Activated gamma-delta T cell treated with Interleukin-2 at 50 U/mL for 16 hours (primary cell): ENCODE measurements around the gene CRYBB3.

Experiments used
- DNase-seq: peaks from one replicate; pipeline ENCODE4 v3.0.0-alpha.2; 2020

Gene CRYBB3

GRCh38 chr22:25199731-25200520 is at the start of gene CRYBB3:
Gene CRYBB3 (plus strand): TSS chr22:25199858. CDS start chr22:25201397, 1,539 bp downstream.
- DNase-seq: no peak

DNA sequence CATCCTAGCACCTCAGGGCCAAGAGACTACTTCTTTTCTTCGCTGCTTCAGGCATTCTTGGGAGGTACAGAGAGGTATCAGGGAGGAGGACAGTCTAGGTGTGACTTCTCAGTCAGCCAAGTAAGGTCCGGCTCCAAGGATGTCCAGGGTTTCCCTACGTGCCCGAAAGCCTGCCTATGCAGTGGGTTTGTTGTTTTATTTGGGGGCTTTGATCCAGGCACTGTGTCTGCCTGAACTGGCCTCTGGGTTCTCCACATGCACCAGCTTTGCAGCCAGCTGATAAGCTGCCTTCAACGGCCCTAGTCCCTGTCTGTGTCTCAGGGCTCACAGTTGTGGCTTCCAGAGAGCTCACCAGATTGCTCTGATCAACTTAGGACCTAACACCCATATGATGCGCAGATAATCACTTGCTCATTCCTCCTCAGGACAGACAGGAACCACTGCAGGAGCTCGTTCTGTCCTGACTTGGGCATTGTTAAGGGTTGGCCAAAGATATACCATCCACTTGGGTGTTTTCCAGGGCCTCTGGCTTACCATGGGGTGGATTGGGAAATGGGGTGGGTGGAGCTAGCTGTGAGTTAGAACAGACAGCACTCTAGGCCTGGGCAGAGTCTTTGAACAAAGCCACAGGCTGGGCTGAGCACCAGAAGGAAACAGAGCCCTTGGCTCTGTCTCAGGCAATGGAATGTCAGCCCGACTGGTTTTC is 45.5 kb upstream of the CRYBB3 start:
- DNase-seq: no peak

DNA sequence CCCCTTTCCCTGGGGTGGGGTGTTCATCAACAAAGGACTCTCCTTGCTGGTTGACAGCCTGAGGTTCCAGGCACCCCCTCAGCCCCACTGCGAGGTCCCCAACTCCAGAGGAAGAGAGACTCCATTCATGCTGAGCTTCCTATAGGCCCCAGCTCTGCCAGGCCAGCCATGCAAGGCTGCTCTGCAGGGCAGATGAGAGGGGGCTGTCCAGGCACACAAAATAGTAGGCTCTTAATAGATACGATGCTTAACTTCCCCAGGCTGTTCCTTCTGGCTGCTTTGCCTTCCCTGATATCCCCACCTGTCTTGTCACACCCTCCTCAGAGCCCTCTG is 45.0 kb upstream of the CRYBB3 start:
- no peak for DNase-seq

DNA sequence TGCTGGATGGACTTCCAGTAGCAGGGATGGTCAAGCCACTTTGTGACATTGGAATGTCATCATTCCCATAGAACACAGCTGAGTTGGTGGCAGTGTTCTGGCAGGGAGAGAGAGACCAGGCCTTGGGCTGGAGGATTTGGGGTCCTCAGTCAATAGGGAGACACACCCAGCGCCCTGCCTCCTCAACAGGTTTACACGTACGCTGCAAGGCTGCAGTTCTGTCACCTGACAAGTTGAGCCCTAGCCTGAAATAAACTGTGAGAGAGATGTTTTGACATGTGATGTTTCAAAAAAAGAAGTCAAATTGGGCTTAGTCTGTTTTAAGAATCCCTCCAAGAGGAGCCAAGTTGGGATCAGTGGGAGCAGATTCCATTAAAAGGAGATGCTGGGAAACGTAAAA is 42.9 kb upstream of the CRYBB3 start:
- DNase-seq: no peak

GRCh38 chr22:25159028-25159427 is 40.6 kb upstream of the CRYBB3 start:
- no peak for DNase-seq

- no peak for DNase-seq
Measured at GRCh38 chr22:25160120-25160996, 39.3 kb upstream of the CRYBB3 start.

DNA sequence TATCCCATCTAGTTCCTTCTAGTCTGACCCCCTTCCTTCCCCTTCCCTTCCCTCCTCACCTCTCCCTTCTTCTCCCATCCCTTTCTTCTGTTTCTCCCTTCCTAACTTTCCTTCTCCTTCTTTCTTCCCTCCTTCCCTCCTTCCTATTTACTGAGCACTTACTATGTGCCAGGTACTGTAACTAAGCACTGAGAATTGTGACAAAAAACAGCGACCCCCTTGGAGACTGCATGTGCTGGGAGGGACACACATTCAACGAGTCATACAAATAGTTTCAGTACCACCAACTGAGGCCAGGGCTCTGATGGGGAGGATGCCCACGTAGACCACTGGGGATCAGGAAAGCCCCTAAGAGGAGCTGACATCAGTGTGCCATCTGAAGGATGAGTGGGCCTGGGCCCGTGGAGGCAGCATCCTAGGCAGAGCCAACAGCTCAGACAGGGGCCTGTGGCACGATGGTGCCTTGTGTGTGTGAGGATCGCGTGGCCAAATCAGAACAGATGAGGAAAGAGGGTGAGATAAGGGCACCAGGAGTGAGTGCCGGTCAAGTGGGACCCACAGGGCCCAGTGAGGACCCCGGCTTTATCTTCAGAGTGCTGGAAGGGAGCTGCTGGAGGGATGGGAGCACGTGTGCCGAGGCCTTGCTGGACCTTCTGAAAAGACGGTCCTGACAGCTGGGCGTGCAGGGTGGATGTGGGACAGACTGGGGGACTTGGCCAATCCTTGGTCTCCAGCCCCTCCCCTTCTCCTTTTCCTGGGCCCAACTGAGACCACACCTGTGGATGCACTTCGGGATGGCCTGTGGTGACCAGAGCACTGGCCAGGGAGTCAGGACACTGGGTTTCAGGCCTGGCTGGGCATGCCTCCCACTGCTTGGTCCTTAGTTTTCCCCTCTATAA is 38.4 kb upstream of the CRYBB3 start:
- no peak for DNase-seq

DNA sequence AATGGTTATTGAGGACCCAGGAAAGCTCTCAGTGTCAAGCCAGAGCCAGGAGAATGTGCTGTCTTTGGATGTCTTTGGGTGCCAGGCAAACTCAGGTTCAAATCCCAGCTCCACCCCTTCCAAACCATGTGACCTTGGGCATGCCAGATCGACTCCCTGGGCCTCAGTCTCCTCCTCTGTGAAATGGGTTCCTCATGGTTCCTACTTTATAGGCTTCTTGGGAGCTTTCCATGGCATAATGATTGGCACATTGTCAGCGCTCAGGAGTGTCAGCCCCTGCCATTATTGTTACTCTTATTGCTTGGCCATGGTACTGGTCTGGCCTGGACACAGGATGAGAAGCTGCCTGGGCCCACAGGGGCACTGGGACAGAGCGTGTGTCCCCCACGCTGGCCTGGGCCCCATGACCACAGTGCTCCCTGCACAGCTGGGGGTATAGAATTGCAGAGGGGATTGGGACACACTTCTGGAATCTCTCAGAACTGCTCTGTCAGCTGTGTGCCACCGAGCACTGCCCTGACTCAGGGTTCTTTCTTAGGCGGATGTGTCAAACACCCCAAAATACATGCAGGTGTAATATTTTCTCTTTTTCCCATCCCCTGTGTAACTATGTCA is 37.6 kb upstream of the CRYBB3 start:
- no peak for DNase-seq

DNA sequence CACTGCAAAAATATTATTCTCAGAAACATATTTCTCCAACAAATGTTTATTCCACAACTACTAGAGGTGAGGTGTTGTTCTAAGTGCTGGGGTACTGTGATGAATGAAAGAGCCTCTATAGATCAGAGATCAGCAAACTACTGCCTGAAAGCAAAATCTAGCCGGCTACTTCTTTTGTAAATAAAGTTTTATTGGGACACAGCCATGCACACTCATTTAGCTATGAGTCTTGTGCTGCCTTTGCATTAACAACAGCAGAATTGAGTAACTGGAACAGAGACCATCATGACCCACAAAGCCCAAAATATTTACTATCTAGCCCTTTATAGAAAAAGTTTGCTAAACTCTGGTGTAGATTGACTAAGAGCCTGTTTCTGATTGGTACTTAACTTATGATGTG is 37.1 kb upstream of the CRYBB3 start:
- DNase-seq: no peak

DNA sequence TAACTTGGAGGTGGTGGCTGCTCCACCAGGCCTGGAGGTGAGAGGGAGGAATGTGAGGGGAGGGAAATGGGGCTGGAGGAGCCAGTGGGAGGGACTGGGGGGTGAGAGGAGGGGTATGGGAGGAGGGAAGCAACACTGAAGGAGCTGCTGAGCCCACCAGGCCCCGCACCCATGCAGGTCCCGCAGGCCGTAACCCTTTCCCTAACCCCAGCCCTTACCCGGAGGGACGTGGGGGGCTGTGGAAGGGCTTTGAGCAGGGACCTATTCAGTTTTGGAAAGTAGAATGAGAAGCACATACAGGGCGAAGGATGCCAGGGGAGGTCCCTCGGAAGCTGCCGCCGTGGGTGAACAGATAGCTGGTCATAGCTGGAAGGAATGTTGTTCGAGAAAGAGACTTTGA is 33.9 kb upstream of the CRYBB3 start:
- no peak for DNase-seq

DNA sequence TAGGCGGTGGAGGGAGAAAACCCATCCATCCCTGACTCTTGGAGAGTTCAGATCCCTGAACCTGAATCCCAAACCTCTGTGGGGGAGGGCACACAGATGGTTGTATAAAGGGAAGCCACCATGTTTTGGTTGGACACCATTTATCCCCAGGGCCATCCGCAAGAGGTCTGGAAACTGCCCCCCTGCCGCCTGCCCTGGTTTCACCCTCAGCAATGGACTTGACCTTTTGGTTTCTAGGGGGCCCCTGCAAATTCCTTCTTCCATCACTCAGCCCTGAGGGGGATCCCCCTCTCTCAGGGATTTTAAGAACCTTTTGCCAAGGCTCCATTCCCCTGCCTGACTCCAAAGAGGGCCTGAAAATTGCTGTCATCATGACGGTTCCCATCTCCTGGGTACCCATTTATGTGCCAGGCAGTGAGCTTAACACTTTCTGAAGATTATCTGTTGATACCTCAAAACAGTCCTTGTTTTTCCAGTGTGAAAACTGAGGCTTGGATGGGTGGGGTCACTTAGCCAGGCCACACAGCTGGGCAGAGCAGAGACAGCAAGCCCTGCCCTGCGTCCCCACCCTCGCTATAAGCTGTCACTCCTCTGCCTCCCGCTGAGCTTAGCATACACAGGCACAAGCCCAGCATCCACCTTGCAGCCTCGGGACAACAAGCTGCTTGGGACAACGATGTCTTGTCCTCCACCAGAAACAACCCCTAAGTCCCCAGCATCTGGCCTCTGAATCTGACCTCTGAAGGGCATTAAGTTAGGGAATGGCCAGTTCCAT is 33.2 kb upstream of the CRYBB3 start:
- no peak for DNase-seq

DNA sequence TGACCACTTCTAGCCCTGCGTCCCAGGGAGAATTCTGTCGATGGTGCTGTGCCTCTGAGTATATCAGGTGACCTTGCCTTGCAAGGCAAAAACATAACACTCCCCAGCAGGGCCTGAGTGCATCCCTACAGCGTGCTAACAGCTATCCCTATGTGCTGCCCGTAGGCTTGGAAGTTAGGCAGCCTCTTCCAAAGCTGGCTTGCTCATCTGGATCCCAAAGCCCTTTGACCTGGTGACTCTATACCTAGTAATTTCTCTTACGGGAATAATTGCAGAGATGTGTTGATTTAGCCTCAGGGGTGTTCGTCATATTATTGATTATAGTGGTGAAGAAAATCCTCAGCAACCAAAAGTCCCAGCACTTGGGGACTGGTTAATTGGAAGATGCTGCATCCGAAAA is 32.6 kb upstream of the CRYBB3 start:
- no peak for DNase-seq

GRCh38 chr22:25167834-25168601 is 31.6 kb upstream of the CRYBB3 start:
- no peak for DNase-seq

DNA sequence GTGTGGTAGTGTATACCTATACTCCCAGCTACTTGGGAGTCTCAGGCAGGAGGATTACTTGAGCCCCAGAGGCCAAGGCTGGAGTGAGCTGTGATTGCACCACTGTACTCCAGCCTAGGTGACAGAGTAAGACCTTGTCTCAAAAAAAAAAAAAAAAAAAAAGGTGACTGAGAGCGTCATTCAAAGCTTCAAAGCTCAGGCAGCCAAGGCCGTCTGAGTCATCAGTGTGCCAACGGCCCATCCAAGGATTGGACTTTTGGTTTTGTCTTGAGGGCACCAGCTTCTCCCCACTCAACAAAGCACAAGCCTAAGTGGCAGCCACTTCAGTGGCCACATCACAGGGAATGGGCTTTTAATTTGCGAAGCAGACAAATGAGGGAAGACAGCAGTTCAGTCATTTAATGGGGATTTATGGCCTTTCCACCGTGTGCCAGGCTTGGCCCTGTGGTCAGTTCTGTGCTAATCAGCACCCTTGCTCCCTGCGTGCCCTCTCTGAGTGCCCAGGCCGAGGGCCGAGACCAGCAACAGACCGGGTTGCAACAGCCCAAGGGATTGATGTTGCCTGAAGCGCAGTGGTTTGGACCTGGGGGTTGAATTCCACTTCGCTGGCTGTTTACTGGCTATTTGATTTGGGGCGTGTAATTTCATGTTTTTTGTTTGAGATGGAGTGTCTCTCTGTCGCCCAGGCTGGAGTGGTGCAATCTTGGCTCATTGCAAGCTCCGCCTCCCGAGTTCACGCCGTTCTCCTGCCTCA is 30.2 kb upstream of the CRYBB3 start:
- no peak for DNase-seq

GRCh38 chr22:25170426-25170980 is 29.2 kb upstream of the CRYBB3 start:
- no peak for DNase-seq

- peak; percentile 23 for DNase-seq
Measured at GRCh38 chr22:25172153-25172552, 27.5 kb upstream of the CRYBB3 start.

- DNase-seq: no peak
Measured at GRCh38 chr22:25174156-25174887, 25.3 kb upstream of the CRYBB3 start.

DNA sequence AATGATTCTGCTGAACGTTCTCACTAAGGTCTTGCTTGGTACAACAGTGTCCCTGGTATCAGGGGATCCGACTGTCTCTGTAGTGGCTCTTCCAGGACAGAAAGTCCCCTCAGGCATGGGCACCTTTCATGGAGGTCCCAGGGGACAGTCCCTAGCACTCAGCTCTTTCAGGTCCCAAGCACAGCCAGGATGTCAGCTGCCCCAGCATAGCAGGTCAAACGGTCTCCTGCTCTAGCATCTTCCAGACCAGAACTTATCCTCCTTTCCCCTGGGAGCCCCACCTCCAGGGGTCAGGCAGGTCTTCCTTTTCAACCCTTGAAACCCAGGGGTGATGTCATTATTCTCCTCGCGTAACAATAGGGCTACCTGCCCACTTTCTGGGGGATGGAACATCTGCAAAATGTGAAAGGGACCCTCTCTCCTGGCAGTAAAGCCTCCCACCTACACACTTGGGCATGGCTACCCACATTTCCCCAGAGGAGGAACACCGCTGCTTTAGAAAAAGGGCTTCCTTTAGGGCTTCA is 24.7 kb upstream of the CRYBB3 start:
- DNase-seq: no peak
